B cell (primary cell): ENCODE measurements around the gene CARNS1. TPM values are rescaled to one million over a fixed set of nuclear protein-coding genes. Genes with fewer than 3 reads are reported as not detected.

ENCODE experiments used
- ATAC-seq: fragments of 200-7000 bp; cut with Tn5 transposase; one replicate; pipeline ENCODE4 v1.10.0; 2021; ENCODE audit warnings: low read depth, mild to moderate bottlenecking, moderate number of reproducible peaks, moderate library complexity
- CTCF ChIA-PET: fragments of 350-600 bp; sonication (Branson Sonifier 250); formaldehyde crosslinking; loops from one replicate; lab custom pipeline; 2021; ENCODE audit warnings: antibody characterized with exemption, inconsistent platforms; lab: Charles Lee
- POLR2A ChIA-PET: fragments of 350-600 bp; sonication (Branson Sonifier 250); formaldehyde crosslinking; loops from one replicate; lab custom pipeline; 2021; ENCODE audit warnings: antibody characterized with exemption; lab: Charles Lee
- DNase-seq: peaks from one replicate; pipeline ENCODE4 v3.0.0; 2013
- H2AFZ ChIP-seq: 2 replicates; pipeline ENCODE4 v1.6.1; 2012; ENCODE audit warnings: mild to moderate bottlenecking, low read depth, low read length; ENCODE audit not compliant: insufficient read depth, poor library complexity, severe bottlenecking
- H3K27ac ChIP-seq, 2 donors: 1 replicate in 1 of 2; 2 replicates in 1 of 2; pipeline ENCODE4 v1.5.1; 2012 to 2013; ENCODE audit warnings: low read length in 2 of 2, mild to moderate bottlenecking in 2 of 2, moderate library complexity in 1 of 2
- H3K27me3 ChIP-seq, 4 experiments: fragments of 200-600 bp in 1 of 4; sonication (generic) in 1 of 4; replicated peaks in 1 of 4; 1 replicate in 2 of 4; 2 replicates in 2 of 4; pipeline versions ENCODE4 v1.6.1 to v1.7.0; 2013 to 2016; ENCODE audit warnings: low read length in 3 of 4, mild to moderate bottlenecking in 2 of 4, mixed read lengths in 1 of 4, moderate library complexity in 1 of 4; ENCODE audit not compliant: insufficient read depth in 4 of 4, control insufficient read depth in 3 of 4; ENCODE audit errors: control extremely low read depth in 1 of 4
- H3K36me3 ChIP-seq, 2 experiments: replicated peaks in 1 of 2; 1 replicate in 1 of 2; 2 replicates in 1 of 2; pipeline versions ENCODE4 v1.6.1 to v1.7.1; 2013; ENCODE audit warnings: low read length in 1 of 2; ENCODE audit not compliant: insufficient read depth in 2 of 2, control insufficient read depth in 1 of 2; ENCODE audit errors: control extremely low read depth in 1 of 2, extremely low read depth in 1 of 2
- H3K4me1 ChIP-seq, 2 donors: fragments of 200-600 bp in 1 of 2; sonication (generic) in 1 of 2; 1 replicate in 1 of 2; 2 replicates in 1 of 2; pipeline versions ENCODE4 v1.5.1 to v1.6.1; 2013 to 2017; ENCODE audit warnings: low read length in 2 of 2; ENCODE audit not compliant: control insufficient read depth in 2 of 2, insufficient read depth in 2 of 2
- H3K4me2 ChIP-seq: replicated peaks from 2 replicates; pipeline ENCODE3; 2012; ENCODE audit warnings: mild to moderate bottlenecking, low read depth, low read length; ENCODE audit not compliant: poor library complexity, severe bottlenecking
- H3K4me3 ChIP-seq, 5 experiments: fragments of 200-600 bp in 1 of 5; sonication (generic) in 1 of 5; 1 replicate in 3 of 5; 2 replicates in 2 of 5; pipeline versions ENCODE4 v1.5.1 to v1.7.0; 2011 to 2016; ENCODE audit warnings: low read length in 4 of 5, mild to moderate bottlenecking in 4 of 5, low read depth in 2 of 5, control low read depth in 1 of 5, moderate library complexity in 1 of 5; ENCODE audit not compliant: insufficient read depth in 1 of 5; ENCODE audit errors: control extremely low read depth in 1 of 5, extremely low read depth in 1 of 5
- H3K79me2 ChIP-seq: fragments of 200-600 bp; sonication (generic); one replicate; pipeline ENCODE4 v1.6.0; 2016; ENCODE audit warnings: low read length; ENCODE audit not compliant: control insufficient read depth, insufficient read depth
- H3K9ac ChIP-seq: fragments of 200-600 bp; sonication (generic); 2 replicates; pipeline ENCODE4 v1.6.1; 2017; ENCODE audit warnings: mild to moderate bottlenecking, low read length, moderate library complexity
- H3K9me3 ChIP-seq, 3 donors: one replicate each; pipeline versions ENCODE4 v1.6.1 to v1.7.1; 2013; ENCODE audit warnings: low read length in 2 of 3; ENCODE audit not compliant: control insufficient read depth in 2 of 3, insufficient read depth in 1 of 3; ENCODE audit errors: control extremely low read depth in 1 of 3
- H4K20me1 ChIP-seq: 2 replicates; pipeline ENCODE4 v1.6.0; 2012; ENCODE audit warnings: mild to moderate bottlenecking, low read length; ENCODE audit not compliant: insufficient read depth, control insufficient read depth, poor library complexity, severe bottlenecking
- H3K27ac Mint-ChIP-seq: one replicate; pipeline ENCODE4 v1.8.0; 2021; ENCODE audit warnings: mixed read lengths
- H3K27me3 Mint-ChIP-seq: one replicate; pipeline ENCODE4 v1.8.0; 2021; ENCODE audit warnings: mixed read lengths
- H3K4me1 Mint-ChIP-seq: one replicate; pipeline ENCODE4 v1.8.0; 2021; ENCODE audit warnings: mixed read lengths
- H3K4me3 Mint-ChIP-seq: one replicate; pipeline ENCODE4 v1.8.0; 2021; ENCODE audit warnings: mixed read lengths
- H3K9me3 Mint-ChIP-seq: one replicate; pipeline ENCODE4 v1.8.0; 2022; ENCODE audit warnings: mixed read lengths; ENCODE audit not compliant: insufficient read depth
- EZH2 ChIP-seq: IDR thresholded peaks from 2 replicates; pipeline ENCODE4 v1.6.1; 2012; ENCODE audit warnings: borderline replicate concordance, low read depth, mild to moderate bottlenecking, moderate library complexity, low read length; ENCODE audit not compliant: insufficient read depth, poor library complexity, severe bottlenecking
- WGBS: methylation state at CpG from one replicate; pipeline ENCODE4 v1.1.5; 2013; ENCODE audit warnings: missing lambda C conversion rate; ENCODE audit not compliant: insufficient coverage; 5-methylcytosine and 5-hydroxymethylcytosine counted together
- intact Hi-C: fragments of 100-400 bp; cut with micrococcal nuclease; formaldehyde crosslinking; loops from one replicate; pipeline ENCODE4 v1.10.0; 2022
- polyA plus RNA-seq: library from polyadenylated mRNA; depleted of rRNA; stranded (reverse); fragments of >200 nt; gene quantifications from 2 replicates; pipeline ENCODE4 v1.2.3, GENCODE V29; 2012
- total RNA-seq, 2 donors: library from RNA; stranded (reverse); fragments of 120-200 nt in 1 of 2; gene quantifications; 1 replicate in 1 of 2; 2 replicates in 1 of 2; pipeline versions ENCODE4 v1.2.3 to v1.2.4, GENCODE V29; 2013 to 2022
- TF ChIP-seq, protein P1 (sequence below): fragments of 200-600 bp; IDR thresholded peaks from one replicate; pipeline ENCODE4 v1.8.0; 2022; ENCODE audit warnings: antibody characterized with exemption, mild to moderate bottlenecking

Gene CARNS1
- total and polyA plus RNA-seq, 2 donors (not counting 1 experiment from before 2014, with no cell fraction given): 24.1 to 41.1 TPM

DNA sequence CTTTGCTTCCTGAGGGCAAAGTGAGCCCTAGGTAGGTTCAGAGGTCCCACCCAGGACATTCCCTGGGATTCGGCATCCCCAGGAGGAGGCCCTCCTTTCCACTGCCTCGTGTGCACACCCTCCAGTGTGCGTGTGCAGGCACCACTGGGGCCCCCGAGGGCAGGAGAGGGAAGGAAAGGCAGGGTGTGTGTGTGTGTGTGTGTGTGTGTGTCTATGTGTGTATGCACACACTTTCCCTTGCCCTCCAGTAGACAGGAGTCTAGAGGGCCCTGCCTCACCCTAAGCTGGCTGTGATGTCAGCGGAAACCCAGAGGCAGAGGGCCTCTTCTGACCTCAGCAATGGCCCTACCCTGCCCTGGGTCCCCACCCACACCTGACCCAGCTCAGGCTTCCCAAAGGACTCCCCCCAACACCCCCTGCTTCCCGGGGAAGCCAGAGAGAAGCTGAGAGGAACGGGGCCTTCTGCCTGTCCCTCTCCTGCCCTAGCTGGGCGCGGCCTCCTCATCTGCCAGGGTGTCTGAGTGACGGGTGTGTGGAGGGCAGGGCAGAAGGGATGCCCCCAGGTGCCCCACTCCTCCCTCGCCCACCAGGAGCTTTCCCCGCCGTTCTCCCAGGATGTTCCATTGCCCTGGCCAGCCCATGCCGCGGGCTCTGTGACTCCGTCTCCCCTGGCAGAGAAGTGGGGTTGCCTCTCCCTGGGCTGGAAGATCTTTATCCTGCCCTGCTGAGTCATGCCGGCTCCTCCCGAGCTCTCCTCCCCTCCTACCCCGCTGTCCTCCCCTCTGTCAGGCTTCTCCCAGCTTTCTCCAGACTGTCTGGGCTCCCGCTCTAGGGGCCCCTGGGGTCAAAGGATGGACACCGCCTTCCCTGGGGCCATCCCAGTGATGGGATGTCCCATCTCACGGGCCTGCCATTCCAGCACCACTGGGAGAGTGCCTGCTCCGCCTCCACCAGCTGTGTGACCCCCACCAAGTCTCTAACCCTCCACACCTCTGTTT lies 36.1 kb upstream of the CARNS1 start:
- H3K27ac Mint-ChIP-seq: peak overlapping the region; percentile 73

More for the DNA sequence above, 36.1 kb upstream of the CARNS1 start:
- no peaks in the 10 kb centered on the region for H3K27me3 ChIP-seq
- no peak for TF ChIP-seq EZH2
- TF ChIP-seq, protein P1, sequence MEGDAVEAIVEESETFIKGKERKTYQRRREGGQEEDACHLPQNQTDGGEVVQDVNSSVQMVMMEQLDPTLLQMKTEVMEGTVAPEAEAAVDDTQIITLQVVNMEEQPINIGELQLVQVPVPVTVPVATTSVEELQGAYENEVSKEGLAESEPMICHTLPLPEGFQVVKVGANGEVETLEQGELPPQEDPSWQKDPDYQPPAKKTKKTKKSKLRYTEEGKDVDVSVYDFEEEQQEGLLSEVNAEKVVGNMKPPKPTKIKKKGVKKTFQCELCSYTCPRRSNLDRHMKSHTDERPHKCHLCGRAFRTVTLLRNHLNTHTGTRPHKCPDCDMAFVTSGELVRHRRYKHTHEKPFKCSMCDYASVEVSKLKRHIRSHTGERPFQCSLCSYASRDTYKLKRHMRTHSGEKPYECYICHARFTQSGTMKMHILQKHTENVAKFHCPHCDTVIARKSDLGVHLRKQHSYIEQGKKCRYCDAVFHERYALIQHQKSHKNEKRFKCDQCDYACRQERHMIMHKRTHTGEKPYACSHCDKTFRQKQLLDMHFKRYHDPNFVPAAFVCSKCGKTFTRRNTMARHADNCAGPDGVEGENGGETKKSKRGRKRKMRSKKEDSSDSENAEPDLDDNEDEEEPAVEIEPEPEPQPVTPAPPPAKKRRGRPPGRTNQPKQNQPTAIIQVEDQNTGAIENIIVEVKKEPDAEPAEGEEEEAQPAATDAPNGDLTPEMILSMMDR: no peak
- H3K4me3 ChIP-seq: no peak overlapping the region
- Mint-ChIP-seq H3K4me3 (no peak overlapping the region), H3K9me3 (no peaks in the 10 kb centered on the region), H3K27me3 (no peaks in the 10 kb centered on the region), H3K4me1 (peaks cover 33% of the 10 kb centered on the region)
- H3K79me2 ChIP-seq: peaks cover 11% of the 10 kb centered on the region
- no peak overlapping the region for H3K9ac ChIP-seq
- H3K27ac ChIP-seq: no peak overlapping the region
- no peak overlapping the region for H3K4me2 ChIP-seq
- DNase-seq (no peak), ATAC-seq (no peak)
- no peak overlapping the region for H2AFZ ChIP-seq
- ChIA-PET CTCF (interaction anchor here (1.0 to 42.2 kb wide), 4 partner anchors 8 to 116 kb away, joined by 3 to 2379 read pairs (median 60); partner anchors contain the start of genes CLCF1 and POLD4), POLR2A (interaction anchor here (2.1 to 5.8 kb wide), 3 partner anchors 9 to 25 kb away, joined by 5 to 153 read pairs (median 47); partner anchors contain the start of genes CLCF1 and POLD4)
- H3K36me3 ChIP-seq: no peaks in the 10 kb centered on the region
- no peaks in the 10 kb centered on the region for H3K9me3 ChIP-seq
- H3K4me1 ChIP-seq: peaks cover 27 to 35% of the 10 kb centered on the region in 2 donors
- 93% methylated on average over 18 of the region's 23 CpGs for WGBS
- intact Hi-C loops: loop anchor here (5.0 kb wide), 2 partner anchors 92 to 137 kb away; partner anchors contain the start of gene ANKRD13D
- H4K20me1 ChIP-seq: no peaks in the 10 kb centered on the region
